Keratinocyte (primary cell): Measurements from ENCODE around the gene FTO.

Experiments
- CTCF ChIP-seq, 3 experiments: IDR thresholded peaks in 1 of 3; conservative IDR thresholded peaks in 1 of 3; optimal IDR thresholded peaks in 1 of 3; 2 replicates in 2 of 3; 3 replicates in 1 of 3; pipeline versions ENCODE3 to v1.5.1; 2011; ENCODE audit warnings: low read length in 3 of 3, mild to moderate bottlenecking in 3 of 3, moderate library complexity in 2 of 3, control low read depth in 1 of 3, inconsistent platforms in 1 of 3; ENCODE audit not compliant: insufficient read depth in 2 of 3; ENCODE audit errors: extremely low read depth in 1 of 3
- EZH2 ChIP-seq: IDR thresholded peaks from one replicate; pipeline ENCODE4 v1.6.1; 2012; ENCODE audit warnings: inconsistent platforms, mild to moderate bottlenecking, low read length, moderate library complexity

GRCh38 chr16:53920988-53921387 lies 217.0 kb downstream of the FTO start:
- TF ChIP-seq CTCF (optimal IDR thresholded peaks at IDR 0.05 in 1 of 3, IDR thresholded peaks at IDR 0.05 in 1 of 3, conservative IDR thresholded peaks at IDR 0.05 in 1 of 3; ENCODE audit: extremely low read depth in 1 of 3, insufficient read depth in 2 of 3, low read length in 3 of 3) (no peak), EZH2 (no peak)
